HCT116 (cell line): ENCODE results near the gene MAST4. TPM values are rescaled to one million over a fixed set of nuclear protein-coding genes. Genes with fewer than 3 reads are reported as not detected.

Source experiments
- ATAC-seq: fragments of 200-7000 bp; cut with Tn5 transposase; 2 replicates; pipeline ENCODE4 v1.9.1; 2020; ENCODE audit warnings: mild to moderate bottlenecking, moderate library complexity
- BruUV-seq: library from RNA; stranded (reverse); fragments of 400-500 nt; replicated peaks from 2 replicates; lab custom pipeline; 2021; lab: Mats Ljungman, UMichigan
- CTCF ChIA-PET: fragments of 300-600 bp; sonication (Branson Sonifier 250); formaldehyde crosslinking; loops from one replicate; lab custom pipeline; 2021; ENCODE audit warnings: antibody characterized with exemption; lab: Charles Lee
- POLR2A ChIA-PET: fragments of 300-600, 350-600 bp; sonication (Branson Sonifier 250); formaldehyde crosslinking; loops from one replicate; lab custom pipeline; 2021; ENCODE audit warnings: antibody characterized with exemption; lab: Charles Lee
- RAD21 ChIA-PET, 2 experiments: fragments of 300-600 bp; sonication (Branson Sonifier 250); formaldehyde crosslinking; loops; one replicate each; lab custom pipeline; 2023; ENCODE audit warnings: low total read pairs in 2 of 2; ENCODE audit not compliant: uncharacterized antibody in 2 of 2, unreplicated experiment in 2 of 2, low non-redundant PET in 1 of 2; lab: Charles Lee
- DNase-seq: peaks from one replicate; pipeline ENCODE4 v3.0.0-alpha.2; 2010; ENCODE audit warnings: low read depth, low spot score
- H2AFZ ChIP-seq: fragments of 200-600 bp; shearing (Covaris generic), sonication (generic); 2 replicates; pipeline ENCODE4 v1.6.1; 2017; ENCODE audit warnings: low read depth, mixed run types, mixed read lengths, antibody characterized with exemption, low read length; ENCODE audit not compliant: poor library complexity, severe bottlenecking
- H3K27ac ChIP-seq: 2 replicates; pipeline ENCODE4 v1.5.1; 2012; ENCODE audit warnings: low read depth, low read length
- H3K27me3 ChIP-seq: fragments of 200-600 bp; sonication (generic); 2 replicates; pipeline ENCODE4 v1.6.1; 2016; ENCODE audit warnings: mixed run types, low read length, mixed read lengths; ENCODE audit not compliant: insufficient read depth
- H3K36me3 ChIP-seq, 2 experiments: fragments of 200-500 bp in 1 of 2; fragments of 200-600 bp in 1 of 2; sonication (Bioruptor generic) in 1 of 2; sonication (generic) in 1 of 2; 2 replicates each; pipeline versions ENCODE4 v1.5.1 to v1.6.1; 2014 to 2016; ENCODE audit warnings: low read length in 2 of 2, inconsistent platforms in 1 of 2, mixed read lengths in 1 of 2, mixed run types in 1 of 2; ENCODE audit not compliant: insufficient read depth in 2 of 2, control insufficient read depth in 1 of 2
- H3K4me1 ChIP-seq, 2 experiments: fragments of 200-600 bp in 1 of 2; sonication (generic) in 1 of 2; 2 replicates each; pipeline versions ENCODE4 v1.5.1 to v1.6.1; 2012 to 2017; ENCODE audit warnings: low read length in 2 of 2, inconsistent platforms in 1 of 2, mild to moderate bottlenecking in 1 of 2, mixed read lengths in 1 of 2, mixed run types in 1 of 2, moderate library complexity in 1 of 2; ENCODE audit not compliant: insufficient read depth in 2 of 2, control insufficient read depth in 1 of 2
- H3K4me2 ChIP-seq: fragments of 200-600 bp; sonication (generic); 2 replicates; pipeline ENCODE4 v1.6.1; 2017; ENCODE audit warnings: mixed run types, low read length, mixed read lengths
- H3K4me3 ChIP-seq, 2 experiments: fragments of 200-600 bp in 1 of 2; sonication (generic) in 1 of 2; replicated peaks in 1 of 2; 2 replicates each; pipeline ENCODE4 v1.5.1; 2011 to 2016; ENCODE audit warnings: low read length in 2 of 2, control low read depth in 1 of 2, low read depth in 1 of 2, mild to moderate bottlenecking in 1 of 2, mixed read lengths in 1 of 2, mixed run types in 1 of 2
- H3K79me2 ChIP-seq: fragments of 200-600 bp; sonication (generic); 2 replicates; pipeline ENCODE4 v1.6.1; 2017; ENCODE audit warnings: mild to moderate bottlenecking, mixed run types, low read length, moderate library complexity, mixed read lengths; ENCODE audit not compliant: insufficient read depth
- H3K9ac ChIP-seq: fragments of 200-600 bp; sonication (generic); 2 replicates; pipeline ENCODE4 v1.6.1; 2016; ENCODE audit warnings: low read length, mixed read lengths
- H3K9me2 ChIP-seq: fragments of 200-600 bp; sonication (generic), shearing (Covaris generic); 2 replicates; pipeline ENCODE4 v1.6.1; 2017; ENCODE audit warnings: mixed run types, mild to moderate bottlenecking, moderate library complexity; ENCODE audit not compliant: insufficient read depth
- H3K9me3 ChIP-seq, 2 experiments: fragments of 200-500 bp in 1 of 2; fragments of 200-600 bp in 1 of 2; sonication (Bioruptor generic) in 1 of 2; sonication (generic) in 1 of 2; 2 replicates each; pipeline ENCODE4 v1.6.1; 2014 to 2017; ENCODE audit warnings: low read length in 2 of 2, mixed read lengths in 2 of 2, inconsistent platforms in 1 of 2, low read depth in 1 of 2, mild to moderate bottlenecking in 1 of 2, mixed run types in 1 of 2, moderate library complexity in 1 of 2; ENCODE audit not compliant: control insufficient read depth in 1 of 2, insufficient read depth in 1 of 2
- H4K20me1 ChIP-seq: fragments of 200-600 bp; sonication (generic), shearing (Covaris generic); 2 replicates; pipeline ENCODE4 v1.6.1; 2017; ENCODE audit warnings: mixed run types, mild to moderate bottlenecking, moderate library complexity; ENCODE audit not compliant: insufficient read depth
- ATF3 ChIP-seq: IDR thresholded peaks from 2 replicates; pipeline ENCODE4 v1.6.1; 2012
- CBX3 ChIP-seq: IDR thresholded peaks from 2 replicates; pipeline ENCODE4 v1.6.1; 2012; ENCODE audit warnings: low read depth
- CEBPB ChIP-seq: IDR thresholded peaks from 2 replicates; pipeline ENCODE4 v1.6.1; 2012; ENCODE audit warnings: low read depth
- EGR1 ChIP-seq: IDR thresholded peaks from 2 replicates; pipeline ENCODE4 v1.6.1; 2012; ENCODE audit warnings: low read depth
- ELF1 ChIP-seq: IDR thresholded peaks from 2 replicates; pipeline ENCODE4 v1.6.1; 2012; ENCODE audit warnings: low read depth, borderline replicate concordance
- EZH2phosphoT487 ChIP-seq: fragments of 200-600 bp; IDR thresholded peaks from 2 replicates; pipeline ENCODE4 v1.6.1; 2018; ENCODE audit warnings: antibody characterized with exemption, borderline replicate concordance
- FOSL1 ChIP-seq: IDR thresholded peaks from 2 replicates; pipeline ENCODE4 v1.6.1; 2012; ENCODE audit warnings: low read depth
- JUND ChIP-seq: IDR thresholded peaks from 2 replicates; pipeline ENCODE4 v1.6.1; 2012
- MAX ChIP-seq: IDR thresholded peaks from 2 replicates; pipeline ENCODE4 v1.6.1; 2012
- POLR2A ChIP-seq: IDR thresholded peaks from 2 replicates; pipeline ENCODE4 v1.7.0; 2011; ENCODE audit warnings: borderline replicate concordance; ENCODE audit not compliant: insufficient read depth, insufficient read length; ENCODE audit errors: extremely low read depth
- POLR2AphosphoS5 ChIP-seq: IDR thresholded peaks from 2 replicates; pipeline ENCODE4 v1.6.1; 2011; ENCODE audit warnings: mild to moderate bottlenecking, low read depth, low read length, moderate library complexity
- RAD21 ChIP-seq: IDR thresholded peaks from 2 replicates; pipeline ENCODE4 v1.6.1; 2012; ENCODE audit warnings: low read depth, mild to moderate bottlenecking
- SP1 ChIP-seq: IDR thresholded peaks from 2 replicates; pipeline ENCODE4 v1.6.1; 2012; ENCODE audit warnings: low read depth
- SRF ChIP-seq: IDR thresholded peaks from 2 replicates; pipeline ENCODE4 v1.6.1; 2012; ENCODE audit warnings: low read depth
- TCF7L2 ChIP-seq: IDR thresholded peaks from 2 replicates; pipeline ENCODE4 v1.7.0; 2011; ENCODE audit warnings: borderline replicate concordance, inconsistent platforms; ENCODE audit not compliant: insufficient read depth, insufficient read length; ENCODE audit errors: extremely low read depth
- YY1 ChIP-seq: IDR thresholded peaks from 2 replicates; pipeline ENCODE4 v1.6.1; 2011; ENCODE audit warnings: low read length, low read depth, moderate library complexity, mild to moderate bottlenecking; ENCODE audit not compliant: insufficient replicate concordance; ENCODE audit errors: extremely low read depth
- ZBTB33 ChIP-seq: IDR thresholded peaks from 2 replicates; pipeline ENCODE4 v1.6.1; 2011; ENCODE audit warnings: mild to moderate bottlenecking, low read length, moderate library complexity; ENCODE audit not compliant: insufficient replicate concordance; ENCODE audit errors: extremely low read depth
- ZFX ChIP-seq: fragments of 450-650 bp; IDR thresholded peaks from 2 replicates; pipeline ENCODE4 v1.6.1; 2017
- ZNF274 ChIP-seq: fragments of 200-500 bp; sonication (Bioruptor generic); IDR thresholded peaks from 2 replicates; pipeline ENCODE4 v1.6.1; 2014; ENCODE audit warnings: mild to moderate bottlenecking, low read depth, low read length, inconsistent platforms
- intact Hi-C: fragments of 100-400 bp; cut with micrococcal nuclease; formaldehyde crosslinking; loops from 2 replicates; pipeline ENCODE4 v1.10.0; 2022
- total RNA-seq: library from RNA; stranded (reverse); gene quantifications from one replicate; pipeline ENCODE4 v1.2.1, GENCODE V29; 2021; ENCODE audit not compliant: unreplicated experiment

The MAST4 gene
- total RNA-seq, 1 experiment from 2014 or later: 1.1 TPM

- peaks cover 9 to 22% of the 10 kb centered on the region in 2 experiments for H3K4me1 ChIP-seq
- no peaks in the 10 kb centered on the region for H3K9me3 ChIP-seq
- no peak overlapping the region for H3K4me2 ChIP-seq
- H3K36me3 ChIP-seq: no peaks in the 10 kb centered on the region
- ChIA-PET RAD21 (no interaction called here), POLR2A (no interaction called here), CTCF (interaction anchor here (0.9 kb wide), 1 partner anchor 47 kb away, joined by 3 read pairs; no protein-coding TSS in a partner anchor)
- no peaks in the 10 kb centered on the region for H3K79me2 ChIP-seq
- no peaks in the 10 kb centered on the region for H3K27me3 ChIP-seq
- H2AFZ ChIP-seq: no peak overlapping the region
- no peak for ATAC-seq
- no peak for DNase-seq
- H4K20me1 ChIP-seq: no peaks in the 10 kb centered on the region
- H3K27ac ChIP-seq: no peak overlapping the region
- no TSS peak for BruUV-seq
- no peak overlapping the region for H3K9ac ChIP-seq
- no peaks in the 10 kb centered on the region for H3K9me2 ChIP-seq
- no peak overlapping the region for H3K4me3 ChIP-seq
- intact Hi-C loops: no loop called here
- TF ChIP-seq EZH2phosphoT487: no peak
- TF ChIP-seq TCF7L2: no peak
- TF ChIP-seq CEBPB: no peak
- TF ChIP-seq EGR1: no peak
- no peak for TF ChIP-seq ELF1
- TF ChIP-seq ATF3: no peak
- TF ChIP-seq SRF: no peak
- no peak for TF ChIP-seq RAD21
- TF ChIP-seq CBX3: no peak
- no peak for TF ChIP-seq JUND
- TF ChIP-seq ZNF274: no peak
- TF ChIP-seq POLR2AphosphoS5: no peak
- TF ChIP-seq FOSL1: no peak
- no peak for TF ChIP-seq SP1
- no peak for TF ChIP-seq POLR2A
- no peak for TF ChIP-seq MAX
- no peak for TF ChIP-seq ZBTB33
- no peak for TF ChIP-seq ZFX
- no peak for TF ChIP-seq YY1
Measured at GRCh38 chr5:67161767-67162166, 565.6 kb downstream of the MAST4 start.
